Heart left ventricle (tissue), 13 donors: Measurements from ENCODE around the gene GALNT14.

ENCODE experiments used
- CTCF ChIP-seq, 12 donors: fragments of 200-600 bp; sonication (generic) in 4 of 12; IDR thresholded peaks; one replicate each; pipeline versions ENCODE4 v1.5.0 to v1.8.0; 2018 to 2022; ENCODE audit warnings: antibody characterized with exemption in 12 of 12, mild to moderate bottlenecking in 5 of 12
- POLR2A ChIP-seq, 2 donors: fragments of 450-650 bp; IDR thresholded peaks; one replicate each; pipeline ENCODE4 v1.6.1; 2017; ENCODE audit warnings: antibody characterized with exemption in 2 of 2, mild to moderate bottlenecking in 2 of 2, moderate library complexity in 2 of 2
- donor health status: ischemic (EF 13 %, LVEDD 7.1; RV severe dilation, severe dysfunction).
- donor health status: DM: no; HTN: yes; CAD: no.
- donor health status: DM: no; HTN: no; CAD: no.
- donor health status: ischemic (EF 25% LVEDD 6.9; RV normal size, moderate dysfunction).
- donor health status: ischemic (EF 25% LVEDD 5.7; RV mildly dilated, moderate dysfunction).
- donor health status: ischemic (EF 35%, LVEDD 5.7; RV mildly dilated, moderate dysfunction).
- donor health status: nonischemic (EF 11% LVEDD 7.7; RV severe dilation, severe dysfunction).
- donor health status: DM: yes; HTN: yes; CAD: no.
- donor health status: PGD.
- donor health status: ischemic (EF 29% LVEDD 5.4; RV normal size, mild dysfunction).
- donor health status: nonischemic (EF 23%, LVEDD 6.1; RV moderate dilation, normal function).

- TF ChIP-seq CTCF (IDR thresholded peaks at IDR 0.05), result no peak
- TF ChIP-seq POLR2A (IDR thresholded peaks at IDR 0.05), result no peak
These were observed 25.7 kb downstream of the GALNT14 start for GRCh38 chr2:31112544-31112943.
